Measurements from ENCODE around the gene ROS1.

GRCh38 chr6:117448011-117448410, 22.3 kb upstream of the ROS1 start:
- TF ChIP-seq GABPA (IDR thresholded peaks at IDR 0.05 in 1 of 2, conservative IDR thresholded peaks at IDR 0.05 in 1 of 2) (no peak), CTCF (IDR thresholded peaks at IDR 0.05; ENCODE audit: low read depth, low read length, missing input control) (no peak), TAF1 (conservative IDR thresholded peaks at IDR 0.05) (no peak), REST (IDR thresholded peaks at IDR 0.05) (no peak), ATF3 (IDR thresholded peaks at IDR 0.05) (no peak), YY1 (IDR thresholded peaks at IDR 0.05) (no peak), RAD21 (IDR thresholded peaks at IDR 0.05) (no peak), SP1 (IDR thresholded peaks at IDR 0.05) (no peak), FOXA1 (IDR thresholded peaks at IDR 0.05) (no peak), MAX (IDR thresholded peaks at IDR 0.05) (no peak), HNF4A (conservative IDR thresholded peaks at IDR 0.05) (no peak)
